Pulmonary artery endothelial cell (primary cell): ENCODE measurements around the gene DNAJC3. TPM values are rescaled to one million over a fixed set of nuclear protein-coding genes. Genes with fewer than 3 reads are reported as not detected.
"Not testable (repeated sequence)": the region's sequence is repeated elsewhere in the genome, so short reads cannot be mapped to it uniquely, and the experiment has no call there.

Experiments used
- DNase-seq: peaks from one replicate; pipeline ENCODE4 v3.0.0-alpha.2; 2011; ENCODE audit warnings: low read depth, low spot score
- total RNA-seq: library from RNA; depleted of rRNA; stranded (reverse); fragments of >200 nt; gene quantifications from 2 replicates; pipeline ENCODE4 v1.2.3, GENCODE V29; 2014

DNAJC3 gene
- total RNA-seq: 54.9 and 111 TPM in 2 replicates

- peak; percentile 94 for DNase-seq
Measured at GRCh38 chr13:95676762-95677563, at the start of gene DNAJC3. TSS of gene DNAJC3 (plus strand) at chr13:95677139. CDS start at chr13:95677256, 117 bp downstream.

- no peak for DNase-seq
Measured at GRCh38 chr13:95627590-95627989, 49.3 kb upstream of the DNAJC3 start.

DNA sequence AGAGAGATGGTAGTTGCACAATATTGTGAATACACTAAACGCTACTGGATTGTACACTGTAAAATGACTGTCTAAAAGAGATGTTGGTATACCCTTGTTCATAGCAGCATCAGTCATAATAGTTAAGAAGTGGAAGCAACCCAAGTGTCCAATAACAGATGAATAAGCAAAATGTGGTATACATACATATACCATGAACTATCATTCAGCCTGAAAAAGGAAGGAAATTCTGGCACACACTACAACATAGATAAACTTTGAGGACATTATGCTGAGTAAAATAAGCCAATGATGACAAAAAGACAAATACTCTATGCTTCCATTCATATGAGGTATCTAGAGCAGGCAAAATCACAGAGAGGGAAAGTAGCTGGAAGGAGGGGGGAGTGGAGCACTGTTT is 48.5 kb upstream of the DNAJC3 start:
- DNase-seq: no peak

GRCh38 chr13:95629071-95629470 is 47.9 kb upstream of the DNAJC3 start:
- no peak for DNase-seq

DNA sequence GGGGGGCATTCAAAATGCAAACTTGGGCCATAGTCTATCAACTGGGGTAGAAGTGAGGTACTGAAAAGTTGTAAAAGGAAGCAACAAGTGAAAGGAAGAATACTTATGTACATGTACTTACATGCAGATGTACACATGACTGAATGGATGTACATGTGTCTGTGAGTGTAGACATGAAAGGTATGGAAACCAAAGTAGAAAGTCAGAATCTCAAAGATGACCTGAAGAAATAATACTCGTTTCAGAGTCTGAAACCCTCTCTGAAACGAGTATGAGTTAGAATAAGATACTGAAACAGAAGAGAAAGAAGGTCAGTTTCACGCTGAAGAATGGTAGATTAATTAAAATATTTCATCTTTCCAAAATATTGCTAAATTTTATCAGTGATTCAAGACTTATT is 46.3 kb upstream of the DNAJC3 start:
- no peak for DNase-seq

DNA sequence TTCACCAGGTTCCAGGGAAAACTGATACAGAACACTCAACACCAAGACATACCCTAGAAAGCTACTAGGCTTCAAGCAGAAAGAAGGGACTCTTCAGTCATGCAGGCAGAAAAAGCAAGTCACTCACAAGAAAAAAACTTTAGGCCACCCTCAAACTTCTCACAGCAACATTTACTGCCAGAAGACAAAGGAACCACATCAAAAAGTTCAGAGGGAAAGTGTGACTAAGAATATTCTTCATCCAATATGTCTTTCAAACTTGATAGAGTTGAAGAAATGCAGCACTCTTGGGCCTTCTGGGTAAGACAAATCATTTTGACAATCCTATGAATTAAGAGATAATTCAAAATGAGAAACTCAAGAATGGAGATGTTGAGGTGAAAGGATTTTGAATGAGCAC is 40.1 kb upstream of the DNAJC3 start:
- no peak for DNase-seq

DNA sequence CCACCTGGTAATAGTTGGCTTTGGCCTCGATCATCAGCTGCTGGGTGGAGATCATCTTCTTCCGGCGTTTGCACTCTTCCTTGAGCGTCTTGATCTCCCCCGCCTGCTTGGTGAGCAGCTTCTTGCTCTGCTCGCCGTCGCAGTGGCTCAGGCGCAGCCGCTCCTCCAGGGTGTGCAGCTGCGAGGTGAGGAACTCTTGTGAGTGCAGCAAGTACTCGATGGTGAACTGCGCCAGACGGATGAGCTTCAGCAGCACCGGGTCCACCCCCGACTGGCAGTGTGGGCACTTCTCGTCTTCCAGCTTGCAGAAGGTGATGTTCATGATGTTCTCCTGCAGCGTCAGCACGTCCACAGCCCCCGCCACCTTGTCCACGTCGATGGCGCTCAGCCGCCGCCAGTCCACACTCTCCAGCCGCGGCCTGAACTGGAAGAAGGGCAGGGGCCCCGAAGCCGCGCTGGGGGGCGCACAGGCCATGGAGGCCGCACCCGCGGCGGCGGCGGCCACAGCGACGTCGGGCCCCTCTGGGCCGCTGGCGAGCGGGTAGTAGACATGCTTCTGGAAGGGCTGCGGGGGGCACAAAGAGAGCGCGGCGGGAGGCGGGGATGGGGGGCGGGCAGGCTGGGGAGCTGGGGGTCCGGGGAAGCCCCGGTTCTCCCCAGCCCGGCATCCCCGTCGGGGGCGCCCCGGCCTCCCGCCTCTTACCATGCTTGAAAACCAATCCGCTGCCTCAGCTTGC is 35.5 kb upstream of the DNAJC3 start:
- DNase-seq: no peak

- DNase-seq: no peak
Measured at GRCh38 chr13:95642028-95642621, 34.8 kb upstream of the DNAJC3 start.

GRCh38 chr13:95642999-95643398 is 33.9 kb upstream of the DNAJC3 start:
- DNase-seq: no peak

- no peak for DNase-seq
Measured at GRCh38 chr13:95643571-95643935, 33.4 kb upstream of the DNAJC3 start.

DNA sequence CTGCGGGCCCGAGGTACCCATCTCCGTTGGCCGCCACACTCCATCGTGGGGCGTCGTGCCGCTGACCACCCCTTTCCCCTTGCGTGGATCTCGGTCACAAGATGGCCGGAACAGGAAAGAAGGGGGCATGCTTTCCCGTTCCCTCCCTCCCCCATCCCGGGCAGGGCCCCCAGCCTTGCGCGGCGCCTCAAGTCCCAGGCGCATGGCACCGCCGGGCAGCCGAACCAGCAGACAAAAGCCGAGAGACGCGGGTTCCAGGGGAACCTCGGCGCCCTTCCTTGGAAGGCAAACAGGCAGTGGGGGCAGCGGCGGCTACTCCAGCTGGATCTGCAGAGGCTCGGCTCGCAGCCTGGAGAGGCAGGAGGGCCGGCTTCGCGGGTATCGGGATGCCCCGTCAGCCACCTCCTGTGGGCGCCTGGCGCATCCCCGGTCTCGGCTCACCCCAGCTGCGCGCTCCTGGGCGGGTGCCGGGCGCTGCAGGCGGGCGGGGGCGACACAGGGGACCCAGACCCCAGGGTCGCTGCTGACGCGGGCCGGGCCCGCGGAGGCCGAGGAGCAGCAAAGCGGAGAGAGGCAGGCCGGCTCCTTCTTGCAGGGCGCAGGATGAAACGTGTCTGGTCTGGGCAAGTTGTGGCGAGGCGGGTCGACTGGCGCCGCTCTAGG is 32.9 kb upstream of the DNAJC3 start:
- DNase-seq: no peak

GRCh38 chr13:95644601-95645052 is 32.3 kb upstream of the DNAJC3 start, which contains the start of gene DZIP1:
TSS of gene DZIP1 (minus strand) at chr13:95644706. CDS start at chr13:95642029, 2,677 bp downstream.
- DNase-seq: peak; percentile 41

DNA sequence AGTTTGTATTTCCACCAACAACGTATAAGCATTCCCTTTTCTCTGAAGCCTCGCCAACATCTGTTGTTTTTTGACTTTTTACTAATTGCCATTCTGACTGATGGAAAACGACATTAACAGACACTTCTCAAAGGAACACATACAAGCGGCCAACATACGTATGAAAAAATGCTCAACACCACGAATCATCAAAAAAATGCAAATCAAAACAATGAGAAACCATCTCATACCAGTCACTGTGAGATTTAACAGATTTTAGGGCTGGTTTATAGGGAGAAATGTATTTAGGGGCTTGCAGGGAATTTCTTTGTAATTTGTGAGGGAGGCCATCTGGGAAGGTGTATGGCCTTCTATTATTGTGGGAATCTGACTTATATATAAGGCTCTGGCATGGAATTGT is 29.6 kb upstream of the DNAJC3 start:
- no peak for DNase-seq

GRCh38 chr13:95650696-95651095 is 26.2 kb upstream of the DNAJC3 start:
- no peak for DNase-seq

GRCh38 chr13:95652244-95652764 is 24.6 kb upstream of the DNAJC3 start:
- DNase-seq: no peak

DNA sequence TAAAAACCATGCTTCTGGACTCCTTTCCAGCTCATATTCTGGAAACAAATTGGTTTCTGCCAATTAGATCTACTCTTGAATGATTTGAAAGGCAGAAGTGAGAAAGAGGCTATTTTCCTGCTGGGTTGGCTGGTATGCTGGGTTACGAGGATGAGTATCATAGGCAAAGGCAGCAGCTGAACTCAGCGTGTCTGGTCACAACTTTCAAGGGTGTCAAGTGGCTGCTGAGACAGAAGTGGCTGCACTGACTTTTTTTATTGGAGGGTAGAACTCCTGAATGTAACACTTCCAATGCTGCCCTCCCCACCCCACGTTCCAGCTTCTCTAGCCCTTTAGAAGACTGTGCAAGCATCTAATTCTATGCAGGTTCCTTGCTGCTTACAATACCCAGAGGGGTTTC is 24.1 kb upstream of the DNAJC3 start:
- DNase-seq: no peak

DNA sequence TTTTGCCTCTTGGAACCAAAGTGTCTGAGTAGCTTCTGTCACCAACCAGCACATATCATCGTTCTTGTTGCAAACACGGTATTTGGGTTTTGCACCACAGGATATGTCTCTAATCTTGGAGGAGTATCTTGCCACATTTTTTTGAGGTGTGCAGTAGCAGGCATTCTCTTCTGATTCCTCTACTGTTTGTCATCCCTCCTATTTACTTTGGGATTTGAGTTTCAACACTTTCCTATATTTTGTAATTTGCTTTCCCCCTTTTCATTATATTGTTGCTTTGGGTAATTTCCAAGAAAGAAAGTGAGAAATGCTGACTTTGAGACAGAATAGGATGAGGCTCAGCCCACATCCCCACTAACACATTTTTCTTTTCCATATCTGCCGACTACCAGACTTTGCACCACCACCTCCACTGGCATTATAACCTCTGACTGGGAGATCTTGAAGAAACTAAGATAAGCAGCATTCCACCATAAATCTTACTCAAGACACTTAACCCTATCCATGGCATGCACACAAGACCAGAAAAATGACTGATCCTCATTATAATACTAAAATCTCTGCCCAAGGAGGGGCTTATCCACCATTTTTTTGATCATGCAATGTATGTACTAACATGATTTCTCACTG is 20.4 kb upstream of the DNAJC3 start:
- DNase-seq: no peak

DNA sequence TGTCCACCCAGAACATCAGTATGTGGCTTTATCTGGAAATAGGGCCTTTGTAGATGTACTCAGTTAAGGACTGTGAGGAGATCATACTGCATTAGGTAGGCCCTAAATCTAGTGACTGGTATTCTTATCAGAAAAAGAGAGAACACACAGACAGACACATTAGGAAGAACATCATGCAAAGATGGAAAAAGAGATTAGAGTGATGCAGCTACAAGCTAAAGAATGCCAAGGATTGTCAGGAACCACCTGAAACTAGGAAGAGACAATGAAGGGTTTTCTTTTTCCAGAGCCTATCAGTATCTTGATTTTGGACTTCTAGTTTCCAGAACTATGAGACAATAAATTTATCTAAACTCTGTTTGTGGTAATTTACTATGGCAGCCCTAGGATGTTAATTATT is 17.4 kb upstream of the DNAJC3 start:
- DNase-seq: no peak

DNA sequence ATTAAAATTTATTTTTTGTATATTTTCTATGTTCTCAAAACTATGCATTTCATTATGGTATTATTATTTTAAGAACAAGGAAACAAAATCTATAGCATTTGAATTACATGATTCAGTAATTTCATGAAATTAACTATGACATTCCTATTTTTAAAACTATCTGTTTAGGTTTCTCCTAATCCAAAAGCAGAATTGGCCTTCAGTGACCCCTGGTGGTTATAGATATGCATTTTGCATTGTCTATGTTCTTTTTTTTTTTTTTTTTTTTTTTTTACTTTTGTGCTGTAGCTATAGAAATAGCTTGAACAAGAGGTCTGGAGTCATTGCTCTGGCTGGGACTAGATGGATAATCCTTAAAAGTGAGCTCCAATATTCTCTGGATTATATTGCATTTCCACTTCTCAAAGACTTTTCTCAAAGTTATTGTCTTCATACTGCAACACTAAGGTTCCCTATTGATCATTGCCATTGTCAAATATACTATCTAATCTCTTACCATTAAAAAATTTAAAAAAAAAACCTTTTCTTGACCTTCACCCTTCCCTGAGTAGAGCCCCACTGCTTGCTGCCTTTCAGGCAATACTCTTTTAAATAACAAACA is 15.9 kb upstream of the DNAJC3 start:
- DNase-seq: no peak

DNA sequence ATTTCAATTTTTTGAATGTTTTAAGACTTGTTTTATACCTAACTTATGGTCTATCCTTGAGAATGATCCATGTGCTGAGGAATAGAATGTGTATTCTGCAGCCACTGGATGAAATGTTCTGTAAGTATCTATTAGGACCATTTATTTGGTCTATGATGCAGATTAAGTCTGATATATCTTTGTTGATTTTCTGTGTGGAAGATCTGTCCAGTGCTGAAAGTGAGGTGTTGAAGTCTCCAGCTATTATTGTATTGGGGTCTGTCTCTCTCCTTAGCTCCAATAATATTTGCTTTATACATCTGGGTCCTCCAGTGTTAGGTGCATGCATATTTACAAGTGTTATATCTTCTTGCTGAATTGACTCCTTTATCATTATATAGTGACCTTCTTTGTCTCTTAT is 9.7 kb upstream of the DNAJC3 start:
- not testable (repeated sequence) for DNase-seq

- no peak for DNase-seq
Measured at GRCh38 chr13:95671597-95671996, 5.3 kb upstream of the DNAJC3 start.
